GM19238 (cell line): Measurements from ENCODE around the gene CEP250.
"Not testable (repeated sequence)": the region's sequence is repeated elsewhere in the genome, so short reads cannot be mapped to it uniquely, and the experiment has no call there.

Source experiments
- DNase-seq: peaks from one replicate; pipeline ENCODE4 v3.0.0; 2011; ENCODE audit warnings: low spot score; ENCODE audit not compliant: insufficient read length

CEP250 gene

DNA sequence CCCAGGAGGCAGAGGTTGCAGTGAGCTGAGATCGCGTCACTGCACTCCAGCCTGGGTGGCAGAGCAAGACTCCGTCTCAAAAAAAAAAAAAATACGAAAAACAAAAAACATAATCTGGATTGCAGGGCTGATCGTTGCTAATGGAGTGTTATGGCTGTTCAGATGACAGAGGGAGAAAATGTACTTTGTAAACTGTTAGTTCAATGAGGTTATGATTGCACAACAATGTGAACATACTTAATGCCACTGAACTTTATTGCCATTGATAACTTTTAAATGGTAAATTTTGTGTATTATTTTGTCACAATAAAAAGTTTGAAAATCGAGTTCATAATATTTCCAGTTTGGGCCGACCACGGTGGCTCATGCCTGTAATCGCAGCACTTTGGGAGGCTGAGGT lies 63.6 kb downstream of the CEP250 start:
- DNase-seq = no peak

DNA sequence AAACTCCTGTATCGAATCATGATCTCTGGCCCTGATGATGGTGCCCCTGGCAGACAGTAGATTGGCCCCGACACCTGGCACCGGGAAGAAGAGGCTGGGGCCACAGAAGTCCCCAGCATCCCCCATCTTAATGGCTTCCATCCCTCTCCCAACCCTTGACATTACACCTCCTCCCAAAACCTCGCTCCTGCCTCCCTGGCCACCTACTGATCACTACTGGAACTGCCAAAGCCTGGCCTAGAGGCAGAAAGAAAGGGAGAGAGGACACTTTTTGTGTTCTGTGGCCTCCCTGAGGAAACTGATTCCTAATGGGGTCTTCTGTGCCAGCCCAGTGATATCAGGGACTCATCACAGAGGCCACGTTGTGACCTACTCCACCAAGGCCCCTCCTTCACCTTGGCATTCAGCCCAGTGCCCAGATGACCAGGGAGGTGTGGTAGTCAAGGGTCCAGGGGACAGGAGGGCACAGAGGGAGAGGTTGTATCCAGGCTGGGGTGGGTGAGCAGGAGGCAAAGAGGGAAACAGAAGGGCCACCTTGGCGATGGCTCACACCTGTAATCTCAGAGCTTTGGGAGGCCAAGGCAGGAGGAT lies 68.0 kb downstream of the CEP250 start:
- DNase-seq = peak; percentile 38

DNA sequence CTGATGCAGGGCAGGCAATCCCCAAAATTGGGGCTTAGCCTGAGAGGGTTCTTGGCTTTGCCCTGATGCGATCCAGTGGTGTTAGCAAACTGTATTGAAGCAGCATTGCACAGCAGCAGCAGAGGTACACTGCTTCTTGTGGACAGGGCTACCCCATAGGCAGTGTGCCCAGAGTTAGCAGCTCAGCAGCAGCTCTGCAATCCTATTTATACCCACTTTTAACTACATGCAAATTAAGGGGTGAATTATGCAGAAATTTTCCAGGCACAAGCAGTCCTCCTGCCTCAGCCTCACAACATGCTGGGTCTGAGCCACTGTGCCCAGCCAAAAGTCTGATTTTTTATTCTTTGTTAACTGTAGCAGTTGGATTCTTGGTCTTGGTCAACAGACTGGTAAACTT lies 70.2 kb downstream of the CEP250 start:
- DNase-seq = no peak

DNA sequence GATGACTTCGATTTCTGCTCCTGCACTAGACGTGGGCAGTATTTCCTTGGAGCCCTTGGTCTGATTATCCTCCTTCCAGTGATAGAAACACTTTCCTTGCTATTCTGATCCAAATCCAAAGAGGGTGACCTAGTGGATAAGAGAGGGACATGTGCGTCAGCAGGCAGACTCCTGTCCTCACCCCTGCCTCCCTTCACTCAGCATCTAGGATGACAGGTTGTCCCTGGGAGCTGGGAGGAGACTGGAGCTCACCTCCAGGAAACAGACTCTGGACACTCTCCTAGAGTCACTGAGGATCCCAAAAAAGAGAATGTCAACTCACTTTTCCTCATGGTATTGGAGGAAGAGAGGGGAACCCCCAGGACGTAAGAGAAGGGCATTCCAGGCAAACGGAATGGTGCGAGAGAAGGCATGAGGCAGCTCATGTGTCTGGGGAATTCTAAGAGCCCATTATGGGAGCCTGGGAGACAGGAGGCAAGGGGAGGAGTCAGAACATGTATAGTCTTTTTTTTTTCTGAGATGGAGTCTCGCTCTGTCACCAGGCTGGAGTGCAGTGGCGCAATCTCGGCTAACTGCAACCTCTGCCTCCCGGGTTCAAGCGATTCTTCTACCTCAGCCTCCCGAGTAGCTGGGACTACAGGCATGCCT lies 71.8 kb downstream of the CEP250 start:
- no peak for DNase-seq

DNA sequence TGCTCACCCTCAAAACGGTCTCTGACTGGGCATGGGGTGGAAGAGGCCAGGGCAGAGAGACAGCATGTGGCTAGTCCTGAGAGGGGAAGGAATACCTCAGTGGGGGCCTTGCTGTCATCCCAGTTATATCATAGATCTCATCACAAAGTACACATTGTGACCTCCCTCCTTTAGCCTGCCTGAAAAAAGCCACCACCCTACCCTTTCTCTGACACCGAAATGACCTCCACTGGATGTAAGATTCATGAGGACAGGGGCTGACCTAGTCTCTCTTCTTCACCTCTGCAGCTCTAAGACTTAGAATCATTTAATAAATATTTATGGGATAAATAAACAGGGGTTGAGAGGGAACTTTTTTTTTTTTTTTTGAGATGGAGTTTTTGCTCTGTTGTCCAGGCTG lies 74.2 kb downstream of the CEP250 start, which contains the start of gene C20orf173:
Gene C20orf173, minus strand, starts transcription at position 101 of the 400 bp plus-strand sequence. CDS start 279 bp downstream, outside the sequence.
- DNase-seq = no peak

DNA sequence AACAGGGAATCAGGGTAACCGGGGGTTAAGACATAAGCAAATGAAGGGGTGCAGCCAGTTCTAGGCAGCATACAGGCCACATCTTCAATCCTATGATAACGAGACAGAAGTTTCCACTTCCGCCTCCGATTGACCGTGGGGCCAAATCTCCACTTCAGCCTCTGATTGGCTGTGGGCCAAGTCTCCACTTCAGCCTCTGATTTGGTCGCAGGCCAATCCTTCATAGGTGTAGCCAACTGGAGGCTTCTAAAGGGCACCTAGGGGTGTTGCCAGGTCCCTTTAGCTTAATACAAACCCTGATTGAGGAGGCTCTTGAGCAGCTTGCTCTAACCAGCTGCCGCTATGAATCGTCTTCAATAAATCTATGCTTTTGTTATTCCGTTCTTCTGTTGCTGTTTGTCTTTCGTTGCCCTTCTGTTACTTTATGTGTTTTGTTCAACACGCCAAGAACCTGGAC lies 84.4 kb downstream of the CEP250 start:
- peak; percentile 23 for DNase-seq

DNA sequence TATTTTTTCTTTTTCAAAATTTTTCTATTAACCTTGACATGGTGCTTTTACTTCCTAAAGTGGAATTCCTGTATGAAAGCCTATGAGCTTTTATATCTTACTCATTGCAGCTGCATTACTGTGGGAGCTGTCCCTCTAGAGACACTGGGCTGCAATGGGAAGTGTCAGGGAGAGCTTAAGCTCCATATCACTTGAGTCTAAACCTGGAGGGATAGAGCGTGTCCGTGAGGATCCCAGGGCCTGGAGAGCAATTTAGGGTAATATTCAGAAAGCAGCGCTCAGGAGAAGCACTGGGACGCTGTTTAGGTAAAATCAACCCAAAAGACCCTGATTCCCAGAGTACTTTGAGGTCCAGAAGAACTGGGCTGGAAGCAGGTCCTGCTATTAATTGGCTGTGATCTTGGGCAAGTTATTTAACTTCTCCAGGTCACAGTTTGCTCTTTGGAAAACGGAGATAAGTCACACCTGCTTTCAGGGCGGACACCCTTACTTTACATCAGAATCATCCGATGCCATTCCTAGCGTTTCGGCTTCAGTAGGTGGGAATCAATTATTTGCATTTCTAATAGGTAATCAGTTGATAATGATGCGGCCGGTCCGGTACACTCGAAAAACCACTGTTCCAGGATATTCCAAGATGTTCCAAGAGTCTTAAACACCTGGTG lies 85.9 kb downstream of the CEP250 start:
- DNase-seq = no peak

DNA sequence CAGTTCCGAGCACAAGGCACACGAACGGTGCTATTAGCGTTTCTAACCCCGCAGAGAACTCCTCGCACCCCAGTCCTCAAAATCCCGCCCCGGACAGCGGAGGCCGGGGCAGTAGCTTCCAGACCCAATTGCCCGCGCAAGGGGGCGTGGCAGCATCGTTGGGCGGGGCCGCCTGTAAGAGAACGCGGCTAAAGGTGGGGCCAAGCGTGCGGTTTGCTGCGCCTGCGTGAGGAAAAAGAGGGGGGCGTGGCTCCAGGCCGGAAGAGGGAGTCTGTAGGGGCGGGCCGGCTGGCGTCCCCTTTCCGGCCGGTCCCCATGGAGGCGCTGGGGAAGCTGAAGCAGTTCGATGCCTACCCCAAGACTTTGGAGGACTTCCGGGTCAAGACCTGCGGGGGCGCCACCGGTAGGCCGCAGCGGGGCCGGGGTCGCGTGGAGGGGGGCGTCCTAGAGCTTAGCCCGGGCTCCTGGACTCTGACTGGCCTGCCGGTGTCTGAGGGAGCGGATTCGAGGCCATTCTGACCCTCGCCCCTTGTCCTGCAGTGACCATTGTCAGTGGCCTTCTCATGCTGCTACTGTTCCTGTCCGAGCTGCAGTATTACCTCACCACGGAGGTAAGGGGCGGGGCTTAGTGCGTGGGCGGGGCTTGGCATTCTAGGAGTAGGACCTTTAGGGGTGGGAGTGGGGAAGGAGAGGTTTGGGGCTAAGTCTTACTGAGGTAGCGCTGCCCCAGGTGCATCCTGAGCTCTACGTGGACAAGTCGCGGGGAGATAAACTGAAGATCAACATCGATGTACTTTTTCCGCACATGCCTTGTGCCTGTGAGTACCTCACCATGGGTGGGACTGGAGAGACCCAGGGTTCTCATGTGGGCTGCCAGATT lies 86.6 kb downstream of the CEP250 start, which contains the start of gene ERGIC3:
Gene ERGIC3, plus strand, starts transcription at position 296 of the 880 bp plus-strand sequence. Its CDS starts 20 bp downstream, at position 316.
- DNase-seq = peak; percentile 89

DNA sequence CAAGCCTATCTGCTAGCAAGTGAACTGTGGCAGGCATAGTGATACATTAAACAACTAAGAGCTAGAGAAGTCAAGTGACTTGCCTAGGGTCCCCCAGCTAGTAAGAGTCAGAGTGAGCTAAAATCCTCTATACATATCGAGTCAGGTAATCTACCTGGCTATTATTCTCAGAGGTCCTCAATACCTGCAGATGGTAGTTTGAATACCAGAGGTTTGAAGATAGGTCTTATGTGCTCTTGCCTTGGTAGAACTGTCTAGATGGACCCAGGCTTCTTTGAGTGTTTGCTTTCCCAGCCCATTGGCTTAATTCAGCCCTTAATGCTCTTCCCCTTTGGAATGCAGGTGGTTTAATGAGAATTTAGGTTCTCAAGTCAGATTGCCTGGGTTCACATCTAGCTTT lies 87.6 kb downstream of the CEP250 start:
- no peak for DNase-seq

DNA sequence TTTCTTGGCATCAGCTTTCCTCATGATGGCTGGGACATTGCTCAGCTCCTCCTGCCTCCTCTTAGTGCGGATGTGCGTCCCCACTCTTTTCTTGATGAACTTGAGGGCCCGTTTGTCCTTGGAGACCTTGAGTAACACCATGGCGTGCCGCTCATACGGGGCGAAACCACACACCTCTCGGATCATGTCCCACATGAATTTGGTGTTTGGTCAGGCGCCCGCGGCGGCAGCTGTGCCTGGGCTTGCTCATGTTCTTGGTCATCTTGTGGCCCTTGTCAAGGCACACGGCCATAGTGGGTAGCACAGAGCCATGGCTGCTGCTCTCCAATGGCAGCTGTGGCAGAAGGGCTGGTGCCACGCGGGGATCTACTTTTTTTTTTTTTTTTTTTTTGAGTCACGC lies 89.0 kb downstream of the CEP250 start:
- DNase-seq = no peak

DNA sequence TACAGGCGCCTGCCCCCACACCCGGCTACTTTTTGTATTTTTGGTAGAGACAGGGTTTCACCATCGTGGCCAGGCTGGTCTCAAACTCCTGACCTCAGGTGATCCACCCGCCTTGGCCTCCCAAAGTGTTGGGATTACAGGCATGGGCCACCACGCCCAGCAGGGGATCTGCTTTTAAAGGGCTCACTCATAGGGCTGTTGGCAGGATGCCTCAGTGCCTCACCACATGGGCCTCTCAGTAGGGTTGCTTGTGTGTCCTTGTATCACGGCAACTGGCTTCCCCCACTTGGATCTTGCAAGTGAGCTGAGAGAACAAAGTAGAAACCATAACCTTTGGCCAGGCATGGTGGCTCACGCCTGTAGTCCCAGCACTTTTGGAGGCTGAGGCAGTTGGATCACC lies 89.5 kb downstream of the CEP250 start:
- DNase-seq = not testable (repeated sequence)

DNA sequence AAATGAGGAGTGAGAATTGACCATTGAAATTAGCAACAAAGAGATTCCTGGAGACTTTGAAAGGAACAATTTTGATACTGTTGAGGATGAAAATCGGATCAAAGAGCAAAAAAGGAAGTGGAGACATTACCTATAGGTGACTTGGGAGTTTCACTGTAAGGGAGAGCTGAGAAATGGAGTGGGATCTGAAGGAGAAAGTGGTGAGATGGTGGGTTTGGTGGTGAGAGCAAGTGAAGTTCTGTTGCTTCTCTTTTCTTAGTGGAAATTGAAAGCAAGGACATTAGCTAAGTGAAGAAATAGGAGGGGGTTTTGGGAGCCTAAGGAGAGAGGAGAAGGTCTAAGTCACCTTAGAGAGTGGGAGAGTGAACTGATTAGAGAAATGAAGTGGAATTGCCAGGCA lies 90.7 kb downstream of the CEP250 start:
- DNase-seq = no peak

DNA sequence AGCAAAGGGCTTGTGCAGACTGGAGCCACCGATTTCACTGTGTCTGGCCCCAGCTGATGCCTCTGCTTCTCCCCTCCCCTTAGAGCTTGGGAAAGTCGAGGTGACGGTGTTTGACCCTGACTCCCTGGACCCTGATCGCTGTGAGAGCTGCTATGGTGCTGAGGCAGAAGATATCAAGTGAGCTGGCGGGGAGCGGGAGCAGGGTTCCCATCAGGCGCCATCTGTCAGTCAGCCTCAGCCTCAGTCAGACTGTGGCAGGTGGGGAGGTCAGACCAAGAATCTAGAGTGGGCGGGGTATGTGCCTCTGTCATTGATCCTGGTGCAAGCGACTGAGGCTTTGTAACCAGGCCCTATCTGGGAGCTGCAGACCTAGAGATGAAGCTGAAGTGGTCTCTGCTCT lies 91.9 kb downstream of the CEP250 start:
- DNase-seq = no peak

DNA sequence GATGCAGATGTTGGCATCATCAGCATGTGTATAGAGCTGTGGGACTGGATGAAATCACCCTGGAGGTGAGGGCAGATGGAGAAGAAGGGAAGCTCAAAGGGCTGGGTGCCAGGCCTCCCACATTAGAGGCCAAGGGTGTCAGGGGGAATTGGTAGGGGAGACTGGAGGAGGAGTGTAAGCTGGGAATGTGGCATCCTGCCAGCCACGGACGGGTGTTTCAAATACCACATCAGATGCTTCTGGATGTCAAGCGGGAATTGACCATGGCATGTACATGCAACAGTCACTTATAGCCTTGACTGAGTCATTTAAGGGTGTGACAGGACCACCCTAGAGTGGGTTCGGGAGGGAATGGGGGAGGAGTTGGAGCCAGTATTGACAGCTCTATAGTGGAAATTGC lies 96.1 kb downstream of the CEP250 start:
- DNase-seq = no peak

DNA sequence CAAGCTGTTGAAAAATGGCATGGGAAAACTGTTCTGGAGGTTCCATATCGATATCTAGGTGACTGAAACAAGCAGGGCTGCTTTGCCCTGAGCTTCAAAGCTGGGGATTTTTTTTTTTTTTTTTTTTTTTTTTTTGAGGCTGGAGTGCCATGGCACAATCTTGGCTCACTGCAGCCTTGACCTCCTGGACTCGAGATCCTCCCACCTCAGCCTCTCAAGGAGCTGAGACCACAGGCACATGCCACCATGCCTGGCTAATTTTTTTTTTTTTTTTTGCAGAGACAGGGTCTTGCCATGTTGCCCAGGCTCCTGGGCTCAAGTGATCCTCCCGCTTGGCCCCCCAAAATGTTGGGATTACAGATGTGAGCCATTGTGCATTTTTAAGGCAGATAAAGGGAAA lies 97.5 kb downstream of the CEP250 start:
- no peak for DNase-seq

DNA sequence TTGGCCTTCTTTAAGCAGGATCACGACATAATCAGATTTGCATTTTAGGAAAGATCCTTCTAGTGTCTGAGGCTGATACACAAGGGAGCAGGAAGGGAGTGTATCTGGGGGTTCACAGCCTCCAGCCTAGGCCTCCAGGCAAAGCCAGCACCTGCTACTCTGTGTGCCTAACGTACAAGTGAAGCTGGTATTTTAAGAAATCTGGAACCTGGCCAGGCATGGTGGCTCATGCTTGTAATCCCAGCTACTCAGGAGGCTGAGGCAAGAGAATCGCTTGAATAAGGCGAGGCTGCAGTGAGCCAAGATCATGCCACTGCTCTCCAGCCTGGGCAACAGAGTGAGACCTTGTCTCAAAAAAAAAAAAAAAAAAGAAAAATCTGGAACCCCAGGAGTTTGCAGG lies 100.1 kb downstream of the CEP250 start:
- DNase-seq = not testable (repeated sequence)

DNA sequence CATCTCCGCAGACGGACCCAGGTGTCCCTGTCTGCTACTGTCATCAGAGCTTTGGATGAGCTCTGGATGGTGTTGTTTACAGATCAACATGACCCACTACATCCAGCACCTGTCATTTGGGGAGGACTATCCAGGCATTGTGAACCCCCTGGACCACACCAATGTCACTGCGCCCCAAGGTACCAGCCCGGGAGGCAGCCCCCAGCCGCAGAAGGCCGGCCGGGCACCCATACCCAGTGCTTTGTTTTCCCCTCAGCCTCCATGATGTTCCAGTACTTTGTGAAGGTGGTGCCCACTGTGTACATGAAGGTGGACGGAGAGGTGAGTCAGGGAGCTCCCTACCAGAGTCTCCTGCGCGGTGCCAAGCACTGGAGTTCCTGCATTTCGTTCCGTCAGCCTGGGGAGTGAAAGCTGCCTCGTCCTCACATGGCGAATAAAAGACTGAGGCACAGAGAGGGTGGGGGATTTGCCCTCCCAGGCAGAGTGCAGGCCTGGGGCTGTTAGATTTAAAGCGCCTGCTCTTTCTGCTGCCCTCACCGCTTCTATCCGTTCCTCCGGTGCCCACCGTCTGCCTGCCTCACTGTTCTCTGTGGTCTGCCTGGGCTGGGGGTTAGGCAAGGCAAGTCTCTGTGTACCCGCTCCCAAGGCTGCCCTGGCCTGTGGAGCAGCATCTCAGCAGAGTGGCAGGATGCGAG lies 100.7 kb downstream of the CEP250 start:
- no peak for DNase-seq

DNA sequence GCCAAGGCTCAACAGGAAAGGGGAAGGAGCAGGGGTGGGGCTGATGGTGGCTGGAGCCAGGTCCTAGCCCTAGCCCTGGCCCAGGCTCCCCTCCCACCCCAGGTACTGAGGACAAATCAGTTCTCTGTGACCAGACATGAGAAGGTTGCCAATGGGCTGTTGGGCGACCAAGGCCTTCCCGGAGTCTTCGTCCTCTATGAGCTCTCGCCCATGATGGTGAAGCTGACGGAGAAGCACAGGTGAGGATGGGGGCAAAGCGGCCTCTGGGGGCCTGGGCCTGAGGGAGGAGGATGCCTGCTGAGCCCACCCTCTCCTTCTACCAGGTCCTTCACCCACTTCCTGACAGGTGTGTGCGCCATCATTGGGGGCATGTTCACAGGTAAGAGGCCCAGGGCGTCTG lies 101.5 kb downstream of the CEP250 start:
- DNase-seq = no peak

DNA sequence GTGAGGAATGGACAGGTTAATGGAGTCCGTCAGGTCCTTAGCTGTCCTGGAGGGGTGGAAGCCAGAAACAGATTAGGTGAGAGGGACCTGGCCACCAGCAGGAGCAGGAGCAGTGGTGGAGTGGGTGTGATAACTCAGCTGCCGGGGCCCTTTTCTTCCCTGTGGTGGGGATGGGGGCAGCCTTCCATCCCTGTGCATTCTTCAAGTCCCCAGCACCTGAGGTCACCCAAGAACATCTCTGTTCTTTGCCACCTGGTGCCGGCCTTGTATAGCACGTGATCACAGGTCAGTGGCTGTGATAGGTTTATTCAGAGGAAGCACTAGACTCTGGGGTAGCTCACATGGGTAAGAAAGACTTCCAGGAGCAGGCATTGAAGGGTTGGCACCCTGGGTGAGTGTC lies 103.1 kb downstream of the CEP250 start:
- DNase-seq = no peak

DNA sequence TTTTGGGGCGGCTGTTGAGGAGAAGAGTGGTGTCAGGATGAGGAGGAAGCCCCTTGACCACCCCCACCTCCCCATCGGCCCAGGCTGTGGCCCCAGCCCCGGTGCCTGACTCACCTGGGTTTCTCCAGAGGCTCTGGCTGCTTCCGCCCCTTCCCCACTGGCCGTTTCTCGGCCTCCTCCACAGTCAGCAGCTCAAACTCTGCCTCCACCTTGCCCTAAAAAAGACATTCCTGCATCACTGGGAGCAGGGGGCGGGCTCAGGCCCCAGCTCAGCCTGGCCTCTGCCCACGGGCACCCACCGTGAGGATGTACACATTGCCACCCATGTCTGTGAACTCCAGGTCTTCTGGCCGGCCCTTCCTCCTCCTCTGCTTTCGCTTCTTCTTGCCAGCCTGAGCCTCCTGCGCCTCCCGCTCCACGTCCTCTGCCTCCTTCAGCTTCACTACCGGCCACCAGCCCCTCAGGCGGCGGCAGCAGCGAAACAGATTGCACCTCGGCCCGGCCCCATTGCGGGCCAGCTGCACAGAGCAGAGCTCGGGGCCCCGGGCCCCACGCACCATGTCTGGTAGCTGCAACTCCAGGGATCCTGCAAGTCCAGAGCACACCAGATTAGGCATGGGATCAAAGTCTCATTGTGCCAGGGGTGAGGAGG lies 103.8 kb downstream of the CEP250 start:
- no peak for DNase-seq
